Hepatocyte (in vitro differentiated cells): ENCODE results near the gene AGAP5. TPM values are rescaled to one million over a fixed set of nuclear protein-coding genes. Genes with fewer than 3 reads are reported as not detected.

ENCODE experiments used
- DNase-seq: peaks from one replicate; pipeline ENCODE4 v3.0.0-alpha.2; 2016; ENCODE audit warnings: low spot score
- H2AFZ ChIP-seq: fragments of 200-600 bp; sonication (generic); 2 replicates; pipeline ENCODE4 v1.6.0; 2016; ENCODE audit warnings: antibody characterized with exemption, mild to moderate bottlenecking
- H3K27ac ChIP-seq: fragments of 200-600 bp; sonication (generic); 2 replicates; pipeline ENCODE4 v1.5.1; 2016; ENCODE audit warnings: mild to moderate bottlenecking
- H3K27me3 ChIP-seq: fragments of 200-600 bp; sonication (generic); 2 replicates; pipeline ENCODE4 v1.6.1; 2016
- H3K36me3 ChIP-seq: fragments of 200-600 bp; sonication (generic); replicated peaks from 2 replicates; pipeline ENCODE4 v1.5.1; 2016; ENCODE audit warnings: low read depth; ENCODE audit not compliant: insufficient read depth
- H3K4me1 ChIP-seq: fragments of 200-600 bp; sonication (generic); 2 replicates; pipeline ENCODE4 v1.5.1; 2016; ENCODE audit warnings: mild to moderate bottlenecking, moderate library complexity; ENCODE audit not compliant: insufficient read depth
- H3K4me2 ChIP-seq: fragments of 200-600 bp; sonication (generic); 2 replicates; pipeline ENCODE4 v1.6.0; 2016
- H3K4me3 ChIP-seq: fragments of 200-600 bp; sonication (generic); 2 replicates; pipeline ENCODE4 v1.5.1; 2016; ENCODE audit warnings: mild to moderate bottlenecking
- H3K79me2 ChIP-seq: fragments of 200-600 bp; sonication (generic); 2 replicates; pipeline ENCODE4 v1.6.0; 2017; ENCODE audit warnings: mild to moderate bottlenecking
- H3K9me2 ChIP-seq: fragments of 200-600 bp; sonication (generic); replicated peaks from 2 replicates; pipeline ENCODE4 v1.6.0; 2017; ENCODE audit warnings: mild to moderate bottlenecking; ENCODE audit not compliant: insufficient read depth
- H3K9me3 ChIP-seq: fragments of 200-600 bp; sonication (generic); 2 replicates; pipeline ENCODE4 v1.5.1; 2016; ENCODE audit warnings: low read depth, mild to moderate bottlenecking
- H4K20me1 ChIP-seq: fragments of 200-600 bp; sonication (generic); 2 replicates; pipeline ENCODE4 v1.6.0; 2016; ENCODE audit warnings: mild to moderate bottlenecking; ENCODE audit not compliant: insufficient read depth, poor library complexity, severe bottlenecking
- CTCF ChIP-seq: fragments of 200-600 bp; sonication (generic); IDR thresholded peaks from 2 replicates; pipeline ENCODE4 v1.5.1; 2016; ENCODE audit warnings: antibody characterized with exemption, mild to moderate bottlenecking; ENCODE audit not compliant: poor library complexity
- EZH2 ChIP-seq: fragments of 200-600 bp; sonication (generic); IDR thresholded peaks from 2 replicates; pipeline ENCODE4 v1.6.1; 2016; ENCODE audit warnings: antibody characterized with exemption, mild to moderate bottlenecking, borderline replicate concordance
- EZH2phosphoT487 ChIP-seq: fragments of 200-600 bp; sonication (generic); IDR thresholded peaks from one replicate; pipeline ENCODE4 v1.6.1; 2018; ENCODE audit warnings: antibody characterized with exemption, mild to moderate bottlenecking, low read depth, moderate library complexity; ENCODE audit not compliant: unreplicated experiment, severe bottlenecking
- WGBS: methylation state at CpG from one replicate; pipeline ENCODE4 v1.1.6; 2016; ENCODE audit warnings: low lambda C conversion rate; ENCODE audit errors: missing lambda C conversion rate; 5-methylcytosine and 5-hydroxymethylcytosine counted together
- polyA plus RNA-seq: library from polyadenylated mRNA; unstranded; fragments of >200 nt; fragmentation: Nextera tagmentation; extraction: Ambion mirVana; gene quantifications from 2 replicates; pipeline ENCODE4 v1.2.1, GENCODE V29; 2016
- total RNA-seq: library from RNA; depleted of rRNA; stranded (reverse); fragments of >200 nt; gene quantifications from 2 replicates; pipeline ENCODE4 v1.2.3, GENCODE V29; 2014

The AGAP5 gene
- total and polyA plus RNA-seq, 2 experiments from 2014 or later, result 1.9 to 3.6 TPM

- H3K36me3 ChIP-seq, result no peaks in the 10 kb centered on the region
- 91% methylated on average over 7 of the region's 11 CpGs for WGBS
- no peak for TF ChIP-seq EZH2
- no peak for TF ChIP-seq EZH2phosphoT487
- no peak for TF ChIP-seq CTCF
- H4K20me1 ChIP-seq, result no peaks in the 10 kb centered on the region
- H3K9me3 ChIP-seq, result no peaks in the 10 kb centered on the region
- H3K4me3 ChIP-seq, result no peak overlapping the region
- H3K27ac ChIP-seq, result no peak overlapping the region
- peaks cover 5% of the 10 kb centered on the region for H3K4me1 ChIP-seq
- H3K27me3 ChIP-seq, result no peaks in the 10 kb centered on the region
- DNase-seq, result no peak
- H3K79me2 ChIP-seq, result no peaks in the 10 kb centered on the region
- H3K4me2 ChIP-seq, result no peak overlapping the region
- H2AFZ ChIP-seq, result no peak overlapping the region
- no peaks in the 10 kb centered on the region for H3K9me2 ChIP-seq
Measured at GRCh38 chr10:73653195-73653594, 44.7 kb downstream of the AGAP5 start.

- Histone ChIP-seq H3K27me3 (no peaks in the 10 kb centered on the region), H3K4me3 (no peak overlapping the region), H3K27ac (no peak overlapping the region), H2AFZ (no peak overlapping the region), H4K20me1 (no peaks in the 10 kb centered on the region), H3K9me3 (no peaks in the 10 kb centered on the region), H3K4me2 (no peak overlapping the region), H3K79me2 (no peaks in the 10 kb centered on the region), H3K36me3 (no peaks in the 10 kb centered on the region), H3K4me1 (peaks cover 10% of the 10 kb centered on the region), H3K9me2 (no peaks in the 10 kb centered on the region)
- TF ChIP-seq EZH2, result no peak
- no peak for TF ChIP-seq EZH2phosphoT487
- TF ChIP-seq CTCF, result no peak
- WGBS, result 89% methylated on average over 5 of the region's 5 CpGs
- DNase-seq, result no peak
Measured at GRCh38 chr10:73650537-73651331, 47.2 kb downstream of the AGAP5 start.

- H3K79me2 ChIP-seq, result no peaks in the 10 kb centered on the region
Measured at GRCh38 chr10:73649876-73650536, 47.9 kb downstream of the AGAP5 start.

More at GRCh38 chr10:73649876-73650536, 47.9 kb downstream of the AGAP5 start:
- H4K20me1 ChIP-seq, result no peaks in the 10 kb centered on the region
- no peaks in the 10 kb centered on the region for H3K27me3 ChIP-seq
- DNase-seq, result no peak
- H3K36me3 ChIP-seq, result no peaks in the 10 kb centered on the region
- peaks cover 10% of the 10 kb centered on the region for H3K4me1 ChIP-seq
- H3K9me2 ChIP-seq, result no peaks in the 10 kb centered on the region
- H3K9me3 ChIP-seq, result no peaks in the 10 kb centered on the region
- H2AFZ ChIP-seq, result no peak overlapping the region
- H3K4me3 ChIP-seq, result no peak overlapping the region
- H3K4me2 ChIP-seq, result no peak overlapping the region
- TF ChIP-seq EZH2phosphoT487, result no peak
- TF ChIP-seq EZH2, result no peak
- no peak for TF ChIP-seq CTCF
- H3K27ac ChIP-seq, result no peak overlapping the region
- 96% methylated on average over 6 of the region's 6 CpGs for WGBS
